ENCODE data around the gene NID2.

The NID2 gene

DNA sequence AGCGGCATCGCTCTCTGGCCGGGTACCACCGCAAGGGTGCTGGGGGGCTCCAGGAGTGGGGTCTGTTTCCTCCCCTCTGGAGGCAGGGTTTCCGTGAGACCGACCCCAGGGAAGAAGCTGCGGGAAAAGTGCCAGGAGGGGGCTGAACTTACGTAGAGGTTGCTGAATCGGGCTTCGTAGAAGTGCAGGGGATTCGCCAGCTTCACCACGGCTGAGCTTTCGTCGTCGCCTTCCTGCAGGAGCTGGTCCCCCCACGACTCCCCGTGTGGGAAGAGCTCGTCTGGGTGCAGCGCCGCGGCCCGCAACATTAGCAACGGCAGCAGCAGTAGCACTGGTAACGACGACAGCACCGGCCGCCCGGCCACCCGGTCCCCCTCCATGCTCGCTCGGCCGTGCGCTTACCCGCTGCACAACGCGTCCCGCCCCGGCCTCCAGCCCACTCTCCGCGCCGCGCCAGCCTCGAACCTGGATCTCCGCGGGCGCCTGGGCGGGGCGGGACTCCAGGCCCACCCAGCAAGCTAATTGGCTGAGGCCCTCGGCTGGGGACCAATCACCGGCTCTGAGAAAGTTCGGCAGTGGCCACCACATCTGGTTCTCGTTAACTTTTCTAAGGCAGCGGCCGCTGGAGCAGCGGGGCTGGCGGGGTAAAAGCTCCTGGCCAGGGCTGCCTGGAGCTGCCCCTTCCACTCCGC, at the start of gene NID2:
Gene NID2 (minus strand): TSS at position 445 of the 692 bp plus-strand sequence. CDS start 65 bp downstream, at position 380.
- H3K4me3 ChIP-seq (ENCODE audit: low read depth, low read length): peak within 1 kb of the TSS; percentile 29
- TF ChIP-seq, protein P1, sequence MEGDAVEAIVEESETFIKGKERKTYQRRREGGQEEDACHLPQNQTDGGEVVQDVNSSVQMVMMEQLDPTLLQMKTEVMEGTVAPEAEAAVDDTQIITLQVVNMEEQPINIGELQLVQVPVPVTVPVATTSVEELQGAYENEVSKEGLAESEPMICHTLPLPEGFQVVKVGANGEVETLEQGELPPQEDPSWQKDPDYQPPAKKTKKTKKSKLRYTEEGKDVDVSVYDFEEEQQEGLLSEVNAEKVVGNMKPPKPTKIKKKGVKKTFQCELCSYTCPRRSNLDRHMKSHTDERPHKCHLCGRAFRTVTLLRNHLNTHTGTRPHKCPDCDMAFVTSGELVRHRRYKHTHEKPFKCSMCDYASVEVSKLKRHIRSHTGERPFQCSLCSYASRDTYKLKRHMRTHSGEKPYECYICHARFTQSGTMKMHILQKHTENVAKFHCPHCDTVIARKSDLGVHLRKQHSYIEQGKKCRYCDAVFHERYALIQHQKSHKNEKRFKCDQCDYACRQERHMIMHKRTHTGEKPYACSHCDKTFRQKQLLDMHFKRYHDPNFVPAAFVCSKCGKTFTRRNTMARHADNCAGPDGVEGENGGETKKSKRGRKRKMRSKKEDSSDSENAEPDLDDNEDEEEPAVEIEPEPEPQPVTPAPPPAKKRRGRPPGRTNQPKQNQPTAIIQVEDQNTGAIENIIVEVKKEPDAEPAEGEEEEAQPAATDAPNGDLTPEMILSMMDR (IDR thresholded peaks at IDR 0.05; ENCODE audit: borderline replicate concordance, insufficient read depth, low read depth, low read length): 0 out of 2 replicates have a peak, but pooled peaks have one; percentile 19

DNA sequence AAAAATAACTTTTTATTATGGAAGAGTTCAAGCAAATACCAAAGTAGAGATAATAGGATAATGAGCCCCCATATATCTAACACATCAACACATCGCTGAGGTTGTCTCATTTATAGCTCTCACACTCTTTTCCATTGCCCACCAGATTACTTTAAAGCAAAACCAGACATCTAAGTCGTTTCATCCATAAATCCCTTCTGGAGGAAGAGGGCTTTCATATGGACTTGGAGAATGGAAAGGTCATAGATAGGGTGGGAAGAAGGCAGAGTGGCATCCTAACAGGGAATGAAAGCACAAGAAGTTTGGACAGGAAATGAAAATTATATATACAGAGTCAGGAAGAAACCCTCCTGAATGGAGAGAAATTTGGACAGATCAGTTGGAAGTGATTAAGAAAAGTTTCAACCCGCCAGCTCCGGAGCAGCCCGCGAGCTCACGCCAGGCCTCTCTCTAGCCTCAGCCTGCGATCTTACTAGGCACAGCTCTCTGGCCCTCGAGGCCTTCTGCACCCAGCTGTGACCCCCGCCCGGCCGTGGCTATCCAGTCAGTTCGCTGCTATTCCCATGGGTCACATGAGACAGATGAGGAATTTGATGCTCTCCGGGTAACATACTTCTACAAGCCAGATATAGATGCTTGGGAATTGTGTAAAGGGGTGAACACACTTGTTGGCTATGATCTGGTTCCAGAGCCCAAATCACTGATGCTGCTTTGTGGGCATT, 48.4 kb upstream of the NID2 start:
- H3K4me3 ChIP-seq (ENCODE audit: low read depth, low read length): no peak overlapping the region
- TF ChIP-seq, protein P1 (IDR thresholded peaks at IDR 0.05; ENCODE audit: borderline replicate concordance, insufficient read depth, low read depth, low read length): no peak

DNA sequence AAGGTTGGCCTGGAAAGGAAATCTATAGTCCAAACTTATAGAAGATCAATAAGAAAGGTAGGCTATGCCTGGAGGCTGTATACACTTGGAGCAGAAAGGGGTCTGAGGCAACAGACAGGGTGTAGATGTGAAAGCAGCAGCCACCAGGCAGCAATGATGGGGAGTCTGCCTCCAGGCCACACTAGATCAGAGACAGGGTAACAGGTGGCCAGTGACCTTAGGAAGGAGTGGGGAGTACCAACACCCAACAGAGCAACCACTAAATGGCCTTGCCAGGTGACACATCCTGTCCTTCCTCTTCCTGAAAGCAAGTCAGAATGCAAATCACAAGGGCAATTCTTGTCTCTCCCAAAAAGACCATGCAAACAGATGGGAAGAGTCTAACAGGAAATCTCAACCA, 46.4 kb upstream of the NID2 start:
- H3K4me3 ChIP-seq (ENCODE audit: low read depth, low read length): no peak overlapping the region

GRCh38 chr14:52112336-52113018, 43.6 kb upstream of the NID2 start:
- TF ChIP-seq, protein P1 (IDR thresholded peaks at IDR 0.05; ENCODE audit: borderline replicate concordance, insufficient read depth, low read depth, low read length): no peak
- H3K4me3 ChIP-seq (ENCODE audit: low read depth, low read length): no peak overlapping the region

More for the DNA sequence above, 46.4 kb upstream of the NID2 start:
- TF ChIP-seq, protein P1 (IDR thresholded peaks at IDR 0.05; ENCODE audit: borderline replicate concordance, insufficient read depth, low read depth, low read length): no peak

DNA sequence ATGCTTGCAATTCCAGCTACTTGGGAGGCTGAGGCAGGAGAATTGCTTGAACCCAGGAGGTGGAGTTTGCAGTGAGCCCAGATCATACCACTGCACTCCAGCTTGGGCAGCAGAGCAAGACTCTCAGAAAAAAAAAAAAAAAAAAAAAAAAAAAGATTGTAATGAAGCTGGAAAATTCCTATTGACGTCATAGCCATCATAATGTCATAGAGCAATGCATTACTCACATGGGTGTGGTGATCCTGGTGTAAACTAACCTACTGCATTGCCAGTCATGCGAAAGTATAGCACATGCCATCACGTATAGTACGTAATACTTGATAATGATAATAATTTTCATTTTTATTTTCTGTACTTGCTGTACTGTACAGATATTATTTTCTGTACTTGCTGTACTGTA, 42.7 kb upstream of the NID2 start:
- TF ChIP-seq, protein P1 (IDR thresholded peaks at IDR 0.05; ENCODE audit: borderline replicate concordance, insufficient read depth, low read depth, low read length): no peak
- H3K4me3 ChIP-seq (ENCODE audit: low read depth, low read length): no peak overlapping the region

- TF ChIP-seq, protein P1 (IDR thresholded peaks at IDR 0.05; ENCODE audit: borderline replicate concordance, insufficient read depth, low read depth, low read length): no peak
- no peak overlapping the region for H3K4me3 ChIP-seq (ENCODE audit: low read depth, low read length)
Observed at GRCh38 chr14:52110441-52111086, 41.7 kb upstream of the NID2 start.
